HG03045 (cell line): ENCODE data around the gene OXTR.

Experiments used
- ATAC-seq: cut with Tn5 transposase; IDR thresholded peaks from one replicate; pipeline ENCODE4 v1.9.1; 2021; ENCODE audit warnings: mild to moderate bottlenecking, moderate library complexity; ENCODE audit not compliant: unreplicated experiment

OXTR gene

DNA sequence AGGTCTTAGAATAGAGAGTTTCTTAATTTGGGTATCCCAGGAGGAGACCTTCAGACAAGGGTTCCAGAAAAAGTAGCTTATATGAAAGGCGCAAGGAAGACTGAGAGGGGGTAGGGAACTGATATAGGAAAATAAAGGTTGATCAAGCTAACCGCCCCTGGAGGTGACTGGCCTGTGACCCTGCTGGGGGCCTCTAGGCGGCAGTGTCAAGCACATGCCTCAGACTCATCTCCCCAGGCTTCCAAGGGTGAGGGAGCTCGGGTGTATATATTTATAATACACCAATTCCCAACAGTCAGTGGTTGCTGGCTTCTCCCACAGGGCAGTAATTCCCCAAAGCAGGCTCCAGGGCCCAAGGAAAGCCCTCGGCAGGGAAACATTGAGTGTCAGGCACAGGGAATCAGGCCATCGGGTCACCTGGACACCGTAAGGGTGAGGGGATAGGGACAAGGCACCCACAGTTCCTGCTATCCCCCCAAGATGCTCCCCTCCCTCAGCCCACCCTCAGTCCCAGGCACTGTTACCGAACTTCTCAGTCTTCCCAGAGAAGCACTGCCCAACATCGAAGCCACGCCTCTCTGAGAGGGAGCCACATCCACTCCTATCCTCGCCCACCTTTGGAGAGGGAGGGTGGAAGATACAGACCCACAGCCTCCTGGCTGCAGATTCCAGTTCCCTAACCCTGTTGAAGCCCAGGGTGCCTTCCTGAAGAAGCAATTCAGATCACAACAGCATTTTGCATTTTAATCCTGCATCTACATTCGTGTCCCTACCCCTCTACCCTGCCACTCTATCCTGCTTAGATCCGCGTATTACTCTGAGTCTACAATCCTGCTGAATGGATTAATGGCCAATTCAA is 55.3 kb downstream of the OXTR start:
- ATAC-seq = no peak

DNA sequence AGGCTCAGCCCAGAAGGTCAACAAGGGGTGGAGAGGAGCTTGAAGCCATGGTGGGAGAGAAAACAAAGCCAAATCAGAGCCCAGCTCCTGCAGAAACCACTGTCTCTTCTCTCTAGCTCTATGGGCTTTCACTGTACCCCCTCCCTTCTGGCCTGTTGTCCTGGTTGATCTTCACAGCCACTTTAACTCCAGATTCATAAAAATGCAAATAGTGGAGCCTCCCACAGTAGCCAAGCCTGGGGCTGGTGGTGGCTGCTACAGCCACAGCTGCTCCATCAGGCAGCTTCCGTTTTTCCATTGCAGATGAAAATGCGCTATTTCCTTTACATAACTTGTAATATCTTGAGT is 56.5 kb downstream of the OXTR start:
- no peak for ATAC-seq

DNA sequence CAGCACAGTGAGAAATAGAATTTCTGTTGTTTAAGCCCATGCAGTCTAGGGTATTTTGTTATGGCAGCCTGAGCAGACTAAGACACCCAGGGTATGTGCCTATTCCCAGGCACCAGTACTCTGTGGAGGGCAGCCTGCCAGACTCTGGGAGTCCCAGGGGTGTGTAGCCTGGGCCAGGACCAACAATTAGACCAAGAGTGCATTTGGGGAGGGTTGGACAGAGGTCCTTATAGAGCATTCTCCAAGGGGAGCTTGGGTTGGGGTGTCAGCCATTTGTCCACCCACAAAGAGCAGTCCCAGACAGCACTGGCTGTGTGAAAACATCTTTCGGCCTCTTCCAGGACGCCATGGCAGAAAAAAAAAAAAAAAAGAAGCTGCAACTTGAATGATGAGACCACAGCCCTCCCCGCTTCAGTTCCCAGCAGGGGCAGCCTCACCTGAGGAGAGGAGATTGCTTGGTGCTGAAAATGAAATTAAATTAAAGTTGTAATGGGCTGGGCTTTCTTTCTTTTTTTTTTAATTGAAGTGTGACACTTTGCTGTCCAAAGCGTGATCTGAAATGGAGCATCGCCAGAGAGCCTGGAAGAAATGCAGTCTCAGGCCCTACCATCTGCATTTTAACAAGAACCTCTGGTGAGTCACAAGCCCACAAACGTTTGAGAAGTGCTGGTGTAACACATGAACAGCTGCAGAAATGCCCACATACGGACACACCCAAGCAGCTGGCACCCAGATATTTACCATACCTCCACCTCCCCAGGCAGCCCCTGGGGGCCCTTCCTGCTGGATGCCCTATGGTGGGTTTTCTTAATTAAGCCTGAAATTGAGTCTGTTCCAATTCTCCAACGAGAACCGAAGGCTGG is 57.1 kb downstream of the OXTR start:
- no peak for ATAC-seq

DNA sequence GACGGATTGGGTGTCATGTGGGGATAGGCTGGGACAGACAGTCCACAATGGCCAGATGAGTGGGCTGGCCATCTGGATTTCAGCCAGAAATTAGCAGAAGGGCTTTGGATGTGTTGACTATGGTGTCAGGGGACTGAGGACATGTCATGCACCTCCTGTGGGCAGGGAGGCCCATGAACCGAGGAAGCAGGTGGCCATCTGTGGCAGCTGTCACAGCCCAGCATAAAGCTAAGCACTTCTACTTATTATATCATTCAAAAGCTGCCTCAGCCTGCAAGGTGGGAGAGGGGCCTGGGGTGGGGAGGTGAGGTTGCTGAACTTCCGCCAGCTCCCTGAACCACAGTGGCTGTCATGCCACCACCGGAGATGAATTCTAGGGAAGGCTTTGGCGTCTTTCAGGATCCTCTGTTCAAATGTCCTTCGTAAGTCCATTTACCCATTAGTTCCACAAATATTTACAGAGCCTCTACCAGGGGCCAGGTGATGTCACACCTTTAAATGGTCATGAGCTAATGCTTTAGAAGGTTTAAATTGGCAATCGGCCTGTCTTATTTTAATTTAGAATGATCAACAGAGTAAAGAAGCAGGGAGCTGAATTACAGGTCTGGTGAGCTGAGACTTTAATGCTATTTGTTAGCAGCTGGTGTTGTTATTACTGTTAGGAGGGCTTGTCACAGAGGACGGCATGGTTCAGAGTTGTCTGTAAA is 59.5 kb downstream of the OXTR start:
- no peak for ATAC-seq

DNA sequence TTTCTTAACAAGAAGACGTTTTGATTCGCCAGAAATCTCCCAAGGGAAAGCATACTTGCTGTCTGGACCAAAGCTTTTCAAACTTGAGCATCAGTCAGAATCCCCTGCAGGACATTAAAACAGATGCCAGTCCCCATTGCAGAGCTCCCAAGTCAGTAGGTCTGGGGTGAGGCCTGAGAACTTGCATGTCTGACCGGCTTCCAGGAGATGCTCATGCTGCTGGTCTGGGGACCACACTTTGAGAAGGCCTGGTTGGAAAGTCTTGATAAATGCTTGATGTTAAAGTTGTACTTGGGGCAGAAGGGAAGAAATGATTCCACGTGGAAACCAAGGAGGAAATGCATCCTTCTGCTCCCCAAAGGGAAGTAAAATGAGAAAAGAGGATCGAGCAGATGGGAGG is 60.1 kb downstream of the OXTR start:
- ATAC-seq = no peak

- no peak for ATAC-seq
These were observed 63.8 kb downstream of the OXTR start for GRCh38 chr3:8705575-8705974.

GRCh38 chr3:8702560-8702959 is 66.9 kb downstream of the OXTR start:
- ATAC-seq = no peak
